ENCODE results near the gene ACP7. TPM values are rescaled to one million over a fixed set of nuclear protein-coding genes. Genes with fewer than 3 reads are reported as not detected.
"Not testable (repeated sequence)": the region's sequence is repeated elsewhere in the genome, so short reads cannot be mapped to it uniquely, and the experiment has no call there.

ACP7 gene
- total RNA-seq, 1 donor from 2014 or later: not detected

- H3K27ac Mint-ChIP-seq: no peak overlapping the region
These were observed 22.0 kb downstream of the ACP7 start for GRCh38 chr19:39106194-39106593.

GRCh38 chr19:39109641-39110040 is 25.5 kb downstream of the ACP7 start:
- intact Hi-C loops (cut with micrococcal nuclease): no loop called here
- no peak overlapping the region for H3K27ac Mint-ChIP-seq
- H3K4me1 Mint-ChIP-seq: peaks cover 3% of the 10 kb centered on the region
- no peaks in the 10 kb centered on the region for H3K36me3 Mint-ChIP-seq (ENCODE audit: low read depth)
- H3K27me3 Mint-ChIP-seq: peaks cover 2% of the 10 kb centered on the region
- H3K4me3 Mint-ChIP-seq: no peak overlapping the region
- DNase-seq: no peak
- no peaks in the 10 kb centered on the region for H3K9me3 Mint-ChIP-seq

More at GRCh38 chr19:39106194-39106593, 22.0 kb downstream of the ACP7 start:
- Mint-ChIP-seq H3K36me3 (ENCODE audit: low read depth) (no peaks in the 10 kb centered on the region), H3K4me1 (peaks cover 3% of the 10 kb centered on the region), H3K9me3 (no peaks in the 10 kb centered on the region), H3K27me3 (peaks cover 2% of the 10 kb centered on the region), H3K4me3 (no peak overlapping the region)
- intact Hi-C loops (cut with micrococcal nuclease): no loop called here
- DNase-seq: no peak

- no peak overlapping the region for H3K4me3 Mint-ChIP-seq
- peak; percentile 91 for DNase-seq
- peaks cover 2% of the 10 kb centered on the region for H3K27me3 Mint-ChIP-seq
- intact Hi-C loops (cut with micrococcal nuclease): no loop called here
- H3K36me3 Mint-ChIP-seq (ENCODE audit: low read depth): no peaks in the 10 kb centered on the region
- H3K4me1 Mint-ChIP-seq: peaks cover 3% of the 10 kb centered on the region
- H3K9me3 Mint-ChIP-seq: no peaks in the 10 kb centered on the region
- H3K27ac Mint-ChIP-seq: no peak overlapping the region
These were observed 26.2 kb downstream of the ACP7 start for GRCh38 chr19:39110263-39110967.

GRCh38 chr19:39111593-39112199 is 27.5 kb downstream of the ACP7 start:
- intact Hi-C loops (cut with micrococcal nuclease): no loop called here
- H3K4me1 Mint-ChIP-seq: peaks cover 3% of the 10 kb centered on the region

GRCh38 chr19:39112338-39112890 is 28.2 kb downstream of the ACP7 start:
- intact Hi-C loops (cut with micrococcal nuclease): no loop called here
- no peak for DNase-seq
- Mint-ChIP-seq H3K4me3 (no peak overlapping the region), H3K36me3 (ENCODE audit: low read depth) (no peaks in the 10 kb centered on the region), H3K27ac (no peak overlapping the region), H3K27me3 (no peaks in the 10 kb centered on the region), H3K9me3 (no peaks in the 10 kb centered on the region), H3K4me1 (peaks cover 3% of the 10 kb centered on the region)

More at GRCh38 chr19:39111593-39112199, 27.5 kb downstream of the ACP7 start:
- H3K27ac Mint-ChIP-seq: no peak overlapping the region
- H3K36me3 Mint-ChIP-seq (ENCODE audit: low read depth): no peaks in the 10 kb centered on the region
- H3K9me3 Mint-ChIP-seq: no peaks in the 10 kb centered on the region
- no peaks in the 10 kb centered on the region for H3K27me3 Mint-ChIP-seq
- DNase-seq: no peak
- no peak overlapping the region for H3K4me3 Mint-ChIP-seq

- Mint-ChIP-seq H3K4me1 (peaks cover 3% of the 10 kb centered on the region), H3K27me3 (no peaks in the 10 kb centered on the region), H3K4me3 (no peak overlapping the region), H3K9me3 (no peaks in the 10 kb centered on the region), H3K36me3 (ENCODE audit: low read depth) (no peaks in the 10 kb centered on the region), H3K27ac (no peak overlapping the region)
- intact Hi-C loops (cut with micrococcal nuclease): no loop called here
- DNase-seq: no peak
These were observed 29.0 kb downstream of the ACP7 start for GRCh38 chr19:39113199-39113598.

GRCh38 chr19:39115105-39115847 is 31.1 kb downstream of the ACP7 start:
- Mint-ChIP-seq H3K9me3 (no peaks in the 10 kb centered on the region), H3K4me3 (no peak overlapping the region), H3K4me1 (peaks cover 3% of the 10 kb centered on the region), H3K27ac (no peak overlapping the region), H3K27me3 (peaks cover 2% of the 10 kb centered on the region), H3K36me3 (ENCODE audit: low read depth) (no peaks in the 10 kb centered on the region)
- DNase-seq: no peak
- intact Hi-C loops (cut with micrococcal nuclease): no loop called here

GRCh38 chr19:39117023-39117422 is 32.9 kb downstream of the ACP7 start:
- H3K27ac Mint-ChIP-seq; H3K9me3 Mint-ChIP-seq; H3K4me1 Mint-ChIP-seq; intact Hi-C loops (cut with micrococcal nuclease); DNase-seq; H3K36me3 Mint-ChIP-seq (ENCODE audit: low read depth); H3K4me3 Mint-ChIP-seq; H3K27me3 Mint-ChIP-seq: not testable (repeated sequence)

- Mint-ChIP-seq H3K4me3 (no peak overlapping the region), H3K27ac (no peak overlapping the region), H3K4me1 (peaks cover 8% of the 10 kb centered on the region), H3K27me3 (peaks cover 7% of the 10 kb centered on the region), H3K9me3 (no peaks in the 10 kb centered on the region), H3K36me3 (ENCODE audit: low read depth) (no peaks in the 10 kb centered on the region)
- intact Hi-C loops (cut with micrococcal nuclease): loop anchor here (5.0 kb wide), 1 partner anchor 412 kb away; the partner anchor contains the start of gene EID2B
- no peak for DNase-seq
These were observed 35.7 kb downstream of the ACP7 start for GRCh38 chr19:39119830-39120229.

GRCh38 chr19:39122934-39123731 is 39.0 kb downstream of the ACP7 start:
- peaks cover 7% of the 10 kb centered on the region for H3K27me3 Mint-ChIP-seq
- H3K4me3 Mint-ChIP-seq: no peak overlapping the region
- H3K4me1 Mint-ChIP-seq: peaks cover 27% of the 10 kb centered on the region
- H3K9me3 Mint-ChIP-seq: no peaks in the 10 kb centered on the region
- no peak overlapping the region for H3K27ac Mint-ChIP-seq
- no peak for DNase-seq
- peaks cover 2% of the 10 kb centered on the region for H3K36me3 Mint-ChIP-seq (ENCODE audit: low read depth)
- intact Hi-C loops (cut with micrococcal nuclease): loop anchor here (1.0 to 5.0 kb wide), 4 partner anchors 64 to 409 kb away; partner anchors contain the start of genes EID2B and PLEKHG2

GRCh38 chr19:39124136-39124764 is 40.1 kb downstream of the ACP7 start:
- Mint-ChIP-seq H3K27me3 (peaks cover 7% of the 10 kb centered on the region), H3K36me3 (ENCODE audit: low read depth) (peaks cover 2% of the 10 kb centered on the region), H3K9me3 (no peaks in the 10 kb centered on the region), H3K4me3 (peak overlapping the region; percentile 68), H3K27ac (peak overlapping the region; percentile 76), H3K4me1 (peaks cover 27% of the 10 kb centered on the region)
- DNase-seq: no peak
- intact Hi-C loops (cut with micrococcal nuclease): loop anchor here (5.0 kb wide), 1 partner anchor 408 kb away; the partner anchor contains the start of gene EID2B

GRCh38 chr19:39125199-39125553 is 41.0 kb downstream of the ACP7 start:
- H3K27ac Mint-ChIP-seq: peak overlapping the region; percentile 96
- intact Hi-C loops (cut with micrococcal nuclease): no loop called here
- H3K4me1 Mint-ChIP-seq: peaks cover 30% of the 10 kb centered on the region
- H3K27me3 Mint-ChIP-seq: peaks cover 6% of the 10 kb centered on the region
- H3K9me3 Mint-ChIP-seq: no peaks in the 10 kb centered on the region
- peak overlapping the region; percentile 89 for H3K4me3 Mint-ChIP-seq
- DNase-seq: no peak
- H3K36me3 Mint-ChIP-seq (ENCODE audit: low read depth): peaks cover 4% of the 10 kb centered on the region
